ENCODE results near the gene NTSR2. TPM values are rescaled to one million over a fixed set of nuclear protein-coding genes. Genes with fewer than 3 reads are reported as not detected.

NTSR2 gene
- total and polyA plus RNA-seq, 7 experiments from 2014 or later, result not detected

- Histone ChIP-seq H3K36me3 (ENCODE audit: control insufficient read depth in 2 of 3, insufficient read depth in 3 of 3, low read length in 3 of 3) (no peaks in the 10 kb centered on the region), H3K4me1 (ENCODE audit: control insufficient read depth in 2 of 2, insufficient read depth in 2 of 2, low read length in 2 of 2) (no peaks in the 10 kb centered on the region), H3K9me3 (ENCODE audit: control insufficient read depth in 2 of 3, low read length in 3 of 3) (no peaks in the 10 kb centered on the region), H3K27ac (ENCODE audit: low read depth, low read length) (no peak overlapping the region), H3K27me3 (ENCODE audit: control insufficient read depth in 2 of 2, insufficient read depth in 2 of 2, low read length in 2 of 2) (no peaks in the 10 kb centered on the region), H3K4me3 (ENCODE audit: low read length) (no peak overlapping the region)
- ChIA-PET POLR2A (no interaction called here), CTCF (no interaction called here)
- H3K4me3 Mint-ChIP-seq, result no peak overlapping the region
- intact Hi-C loops (cut with micrococcal nuclease), result no loop called here
- H3K4me1 Mint-ChIP-seq, result no peaks in the 10 kb centered on the region
- no peaks in the 10 kb centered on the region for H3K9me3 Mint-ChIP-seq
- DNase-seq, result no peak
- H3K27me3 Mint-ChIP-seq, result peaks cover under 1 to 15% (median 11%) of the 10 kb centered on the region in 5 donors
- no peak for ATAC-seq
- no peaks in the 10 kb centered on the region for H3K36me3 Mint-ChIP-seq
- H3K27ac Mint-ChIP-seq, result no peak overlapping the region
Measured at GRCh38 chr2:11655495-11655894, 14.5 kb downstream of the NTSR2 start.

GRCh38 chr2:11652553-11652952 lies 17.4 kb downstream of the NTSR2 start:
- no peak overlapping the region for H3K4me3 Mint-ChIP-seq
- intact Hi-C loops (cut with micrococcal nuclease), result no loop called here
- no peaks in the 10 kb centered on the region for H3K4me1 ChIP-seq (ENCODE audit: control insufficient read depth in 2 of 2, insufficient read depth in 2 of 2, low read length in 2 of 2)
- POLR2A ChIA-PET, result no interaction called here
- no peak overlapping the region for H3K4me3 ChIP-seq (ENCODE audit: low read length)
- DNase-seq, result no peak
- no peaks in the 10 kb centered on the region for H3K27me3 ChIP-seq (ENCODE audit: control insufficient read depth in 2 of 2, insufficient read depth in 2 of 2, low read length in 2 of 2)
- peaks cover 3 to 12% (median 6%) of the 10 kb centered on the region in 5 donors for H3K27me3 Mint-ChIP-seq
- H3K9me3 ChIP-seq (ENCODE audit: control insufficient read depth in 2 of 3, low read length in 3 of 3), result no peaks in the 10 kb centered on the region
- H3K27ac Mint-ChIP-seq, result no peak overlapping the region
- no peaks in the 10 kb centered on the region for H3K4me1 Mint-ChIP-seq
- peaks cover 0 to 2% (median 0%) of the 10 kb centered on the region in 11 donors for H3K9me3 Mint-ChIP-seq
- CTCF ChIA-PET, result no interaction called here
- no peaks in the 10 kb centered on the region for H3K36me3 ChIP-seq (ENCODE audit: control insufficient read depth in 2 of 3, insufficient read depth in 3 of 3, low read length in 3 of 3)
- no peak for ATAC-seq
- no peaks in the 10 kb centered on the region for H3K36me3 Mint-ChIP-seq
- H3K27ac ChIP-seq (ENCODE audit: low read depth, low read length), result no peak overlapping the region

- ATAC-seq, result no peak
- intact Hi-C loops (cut with micrococcal nuclease), result no loop called here
- H3K36me3 Mint-ChIP-seq, result no peaks in the 10 kb centered on the region
Measured at GRCh38 chr2:11651856-11652548, 18.0 kb downstream of the NTSR2 start.

GRCh38 chr2:11649093-11649492 lies 20.9 kb downstream of the NTSR2 start:
- no peak for DNase-seq
- Histone ChIP-seq H3K27me3 (ENCODE audit: control insufficient read depth in 2 of 2, insufficient read depth in 2 of 2, low read length in 2 of 2) (no peaks in the 10 kb centered on the region), H3K4me3 (ENCODE audit: low read length) (no peak overlapping the region), H3K4me1 (ENCODE audit: control insufficient read depth in 2 of 2, insufficient read depth in 2 of 2, low read length in 2 of 2) (no peaks in the 10 kb centered on the region), H3K36me3 (ENCODE audit: control insufficient read depth in 2 of 3, insufficient read depth in 3 of 3, low read length in 3 of 3) (no peaks in the 10 kb centered on the region), H3K27ac (ENCODE audit: low read depth, low read length) (no peak overlapping the region), H3K9me3 (ENCODE audit: control insufficient read depth in 2 of 3, low read length in 3 of 3) (no peaks in the 10 kb centered on the region)
- intact Hi-C loops (cut with micrococcal nuclease), result no loop called here
- ChIA-PET POLR2A (no interaction called here), CTCF (no interaction called here)
- Mint-ChIP-seq H3K27ac (no peak overlapping the region), H3K36me3 (no peaks in the 10 kb centered on the region), H3K4me3 (no peak overlapping the region), H3K4me1 (no peaks in the 10 kb centered on the region), H3K9me3 (peaks cover 0 to 2% (median 0%) of the 10 kb centered on the region in 11 donors), H3K27me3 (peaks cover 0 to 10% (median 4%) of the 10 kb centered on the region in 5 donors)
- no peak for ATAC-seq

More at GRCh38 chr2:11651856-11652548, 18.0 kb downstream of the NTSR2 start:
- H3K27me3 Mint-ChIP-seq, result peaks cover 3 to 10% (median 6%) of the 10 kb centered on the region in 5 donors
- POLR2A ChIA-PET, result no interaction called here
- no peaks in the 10 kb centered on the region for H3K27me3 ChIP-seq (ENCODE audit: control insufficient read depth in 2 of 2, insufficient read depth in 2 of 2, low read length in 2 of 2)
- no peaks in the 10 kb centered on the region for H3K4me1 ChIP-seq (ENCODE audit: control insufficient read depth in 2 of 2, insufficient read depth in 2 of 2, low read length in 2 of 2)
- no peak overlapping the region for H3K27ac ChIP-seq (ENCODE audit: low read depth, low read length)
- no peak for DNase-seq
- H3K4me1 Mint-ChIP-seq, result no peaks in the 10 kb centered on the region
- H3K36me3 ChIP-seq (ENCODE audit: control insufficient read depth in 2 of 3, insufficient read depth in 3 of 3, low read length in 3 of 3), result no peaks in the 10 kb centered on the region
- H3K27ac Mint-ChIP-seq, result no peak overlapping the region
- CTCF ChIA-PET, result no interaction called here
- H3K9me3 ChIP-seq (ENCODE audit: control insufficient read depth in 2 of 3, low read length in 3 of 3), result no peaks in the 10 kb centered on the region
- H3K4me3 ChIP-seq (ENCODE audit: low read length), result no peak overlapping the region
- peaks cover 0 to 2% (median 0%) of the 10 kb centered on the region in 11 donors for H3K9me3 Mint-ChIP-seq
- H3K4me3 Mint-ChIP-seq, result no peak overlapping the region

GRCh38 chr2:11647834-11648600 lies 22.0 kb downstream of the NTSR2 start:
- intact Hi-C loops (cut with micrococcal nuclease), result no loop called here
- ChIA-PET POLR2A (no interaction called here), CTCF (no interaction called here)
- no peaks in the 10 kb centered on the region for H3K9me3 ChIP-seq (ENCODE audit: control insufficient read depth in 2 of 3, low read length in 3 of 3)
- H3K27ac Mint-ChIP-seq, result no peak overlapping the region
- DNase-seq (no peak), ATAC-seq (no peak)
- H3K27me3 ChIP-seq (ENCODE audit: control insufficient read depth in 2 of 2, insufficient read depth in 2 of 2, low read length in 2 of 2), result no peaks in the 10 kb centered on the region
- no peaks in the 10 kb centered on the region for H3K4me1 ChIP-seq (ENCODE audit: control insufficient read depth in 2 of 2, insufficient read depth in 2 of 2, low read length in 2 of 2)
- H3K4me1 Mint-ChIP-seq, result no peaks in the 10 kb centered on the region
- H3K36me3 Mint-ChIP-seq, result no peaks in the 10 kb centered on the region
- no peak overlapping the region for H3K4me3 Mint-ChIP-seq
- H3K27ac ChIP-seq (ENCODE audit: low read depth, low read length), result no peak overlapping the region
- no peak overlapping the region for H3K4me3 ChIP-seq (ENCODE audit: low read length)
- H3K36me3 ChIP-seq (ENCODE audit: control insufficient read depth in 2 of 3, insufficient read depth in 3 of 3, low read length in 3 of 3), result no peaks in the 10 kb centered on the region
- peaks cover 0 to 2% (median 0%) of the 10 kb centered on the region in 11 donors for H3K9me3 Mint-ChIP-seq
- H3K27me3 Mint-ChIP-seq, result peaks cover 0 to 10% (median 6%) of the 10 kb centered on the region in 5 donors

- Mint-ChIP-seq H3K27me3 (peaks cover 0 to 10% (median 7%) of the 10 kb centered on the region in 5 donors), H3K36me3 (no peaks in the 10 kb centered on the region), H3K27ac (no peak overlapping the region), H3K4me1 (no peaks in the 10 kb centered on the region), H3K4me3 (no peak overlapping the region), H3K9me3 (peaks cover 0 to 2% (median 0%) of the 10 kb centered on the region in 11 donors)
- ATAC-seq (no peak), DNase-seq (no peak)
- Histone ChIP-seq H3K36me3 (ENCODE audit: control insufficient read depth in 2 of 3, insufficient read depth in 3 of 3, low read length in 3 of 3) (no peaks in the 10 kb centered on the region), H3K27me3 (ENCODE audit: control insufficient read depth in 2 of 2, insufficient read depth in 2 of 2, low read length in 2 of 2) (no peaks in the 10 kb centered on the region), H3K4me1 (ENCODE audit: control insufficient read depth in 2 of 2, insufficient read depth in 2 of 2, low read length in 2 of 2) (no peaks in the 10 kb centered on the region), H3K27ac (ENCODE audit: low read depth, low read length) (no peak overlapping the region), H3K9me3 (ENCODE audit: control insufficient read depth in 2 of 3, low read length in 3 of 3) (no peaks in the 10 kb centered on the region), H3K4me3 (ENCODE audit: low read length) (no peak overlapping the region)
- ChIA-PET CTCF (no interaction called here), POLR2A (no interaction called here)
- intact Hi-C loops (cut with micrococcal nuclease), result no loop called here
Measured at GRCh38 chr2:11646530-11646929, 23.5 kb downstream of the NTSR2 start.

- Histone ChIP-seq H3K27me3 (ENCODE audit: control insufficient read depth in 2 of 2, insufficient read depth in 2 of 2, low read length in 2 of 2) (no peaks in the 10 kb centered on the region), H3K36me3 (ENCODE audit: control insufficient read depth in 2 of 3, insufficient read depth in 3 of 3, low read length in 3 of 3) (no peaks in the 10 kb centered on the region), H3K4me3 (ENCODE audit: low read length) (no peak overlapping the region), H3K27ac (ENCODE audit: low read depth, low read length) (no peak overlapping the region), H3K9me3 (ENCODE audit: control insufficient read depth in 2 of 3, low read length in 3 of 3) (no peaks in the 10 kb centered on the region), H3K4me1 (ENCODE audit: control insufficient read depth in 2 of 2, insufficient read depth in 2 of 2, low read length in 2 of 2) (no peaks in the 10 kb centered on the region)
- CTCF ChIA-PET, result no interaction called here
- POLR2A ChIA-PET, result no interaction called here
- no peak for ATAC-seq
- H3K27ac Mint-ChIP-seq, result no peak overlapping the region
- DNase-seq, result no peak
- peaks cover 2 to 15% (median 3%) of the 10 kb centered on the region in 5 donors for H3K27me3 Mint-ChIP-seq
- no peaks in the 10 kb centered on the region for H3K36me3 Mint-ChIP-seq
- H3K4me1 Mint-ChIP-seq, result no peaks in the 10 kb centered on the region
- intact Hi-C loops (cut with micrococcal nuclease), result no loop called here
- peaks cover 0 to 2% (median 0%) of the 10 kb centered on the region in 11 donors for H3K9me3 Mint-ChIP-seq
- no peak overlapping the region for H3K4me3 Mint-ChIP-seq
Measured at GRCh38 chr2:11644293-11644692, 25.7 kb downstream of the NTSR2 start.

Measured in naive thymus-derived CD4-positive, alpha-beta T cell (primary cell).